ENCODE data around the gene ABCC8. TPM values are rescaled to one million over a fixed set of nuclear protein-coding genes. Genes with fewer than 3 reads are reported as not detected.

Gene ABCC8
- total and polyA plus RNA-seq, 9 of the 15 experiments (the other 6 are each of a cell fraction or from before 2014, with no cell fraction given), result not detected

DNA sequence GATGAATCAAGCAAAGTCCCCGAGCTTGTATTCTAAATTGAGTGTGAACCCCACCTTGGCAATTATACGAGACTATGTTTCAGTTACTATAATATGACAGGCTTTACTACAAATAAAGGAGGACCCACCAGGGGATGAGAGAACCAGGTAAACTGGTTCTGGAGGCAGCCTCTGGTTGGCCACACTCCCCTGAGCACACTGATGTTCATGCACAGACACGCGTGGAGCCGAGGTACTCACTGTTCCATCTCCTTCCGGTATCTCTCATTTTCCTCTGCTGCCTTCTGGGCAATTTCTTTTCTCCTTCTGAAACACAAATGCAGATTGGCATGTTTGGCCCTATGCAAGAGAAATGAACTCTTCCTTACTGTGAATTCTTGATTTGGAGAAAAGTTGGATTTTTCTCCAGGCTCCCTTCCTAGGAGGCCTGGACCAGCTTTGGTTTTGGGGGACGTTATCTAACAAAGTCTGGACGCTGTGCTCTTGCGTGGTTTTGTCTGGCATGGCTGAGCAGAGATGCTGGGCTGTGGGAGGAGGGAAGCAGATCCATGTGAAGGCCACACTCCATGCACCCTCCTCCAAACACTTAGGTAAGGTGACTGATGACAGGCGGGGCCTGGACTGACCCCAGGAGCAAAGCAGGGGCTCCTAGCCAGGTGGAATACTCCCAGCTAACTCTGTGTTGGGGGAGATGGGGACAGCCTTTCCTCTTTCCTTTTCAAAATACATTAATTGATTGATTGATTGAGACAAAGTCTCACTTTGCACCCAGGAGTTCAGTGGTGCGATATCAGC, 44.7 kb upstream of the ABCC8 start (continued):
- TF ChIP-seq SPI1 (IDR thresholded peaks at IDR 0.05; ENCODE audit: borderline replicate concordance, low read depth, low read length), result no peak
- no peak for TF ChIP-seq SIX5 (IDR thresholded peaks at IDR 0.05; ENCODE audit: borderline replicate concordance in 1 of 2, insufficient read depth in 1 of 2, low read depth in 1 of 2, low read length in 2 of 2)
- no peak for TF ChIP-seq SAFB (IDR thresholded peaks at IDR 0.05; ENCODE audit: borderline replicate concordance, low read depth, low read length)
- no peak for TF ChIP-seq NFATC3 (IDR thresholded peaks at IDR 0.05)
- TF ChIP-seq FOXO4 (CRISPR knock-in tag; IDR thresholded peaks at IDR 0.05), result no peak
- TF ChIP-seq FOXP1 (CRISPR knock-in tag; IDR thresholded peaks at IDR 0.05), result no peak

DNA sequence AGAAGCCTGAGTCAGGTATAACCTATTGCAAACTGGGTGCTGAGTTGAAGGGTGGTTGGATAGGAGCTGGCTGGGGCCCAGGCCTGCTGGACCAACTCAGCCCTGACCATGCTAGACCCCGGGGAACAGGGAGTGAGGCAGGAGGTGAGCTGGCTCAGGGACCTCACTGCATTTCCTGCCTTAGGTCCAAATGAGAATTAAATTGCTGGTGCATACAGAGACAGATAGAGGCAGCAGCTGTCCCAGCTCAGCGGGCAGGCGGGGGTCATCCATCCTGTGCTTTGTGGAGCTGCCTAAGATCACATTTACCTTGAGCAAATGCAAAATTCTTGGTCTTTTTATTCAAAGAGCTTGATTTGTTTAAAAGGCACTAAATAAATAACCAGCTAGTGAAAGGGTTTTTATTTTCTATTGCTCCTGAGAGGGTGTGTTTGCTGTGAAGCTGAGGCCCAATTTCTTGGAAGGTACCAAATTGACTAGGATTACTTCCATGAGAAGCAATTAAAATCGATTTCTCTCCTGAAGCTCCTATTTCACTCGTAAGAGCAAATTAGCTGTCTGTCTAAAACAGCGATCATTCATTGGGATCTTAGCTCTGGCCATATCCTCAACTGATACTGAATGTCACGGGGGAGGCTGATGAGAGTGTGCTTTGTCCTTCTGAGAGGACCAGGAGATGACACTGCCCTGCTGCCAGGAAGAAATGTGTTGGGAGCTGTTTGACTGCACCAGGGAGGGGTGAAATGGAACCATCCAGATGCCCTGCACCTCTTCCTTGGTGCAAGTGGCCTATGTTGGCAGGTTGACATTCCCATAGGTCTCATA, 42.6 kb upstream of the ABCC8 start:
- CTCF ChIA-PET (ENCODE audit: low intra/inter-chr PET ratio), result no interaction called here
- WGBS (ENCODE audit: insufficient coverage, low coverage, missing lambda C conversion rate), result 2% methylated on average over 7 of the region's 7 CpGs
- no peak overlapping the region for H3K27ac ChIP-seq (ENCODE audit: extremely low read depth, low read depth, low read length)
- no peak overlapping the region for H3K4me3 ChIP-seq
- H3K79me2 ChIP-seq (ENCODE audit: control insufficient read depth, insufficient read depth, low read length), result no peaks in the 10 kb centered on the region
- FAIRE-seq, result no peak
- no peaks in the 10 kb centered on the region for H3K4me1 ChIP-seq (replicated peaks in 1 of 2; ENCODE audit: control insufficient read depth in 2 of 2, insufficient read depth in 2 of 2, low read length in 2 of 2)
- POLR2A ChIA-PET, result interaction anchor here (0.5 to 1.3 kb wide), 4 partner anchors 9 to 104 kb away, joined by 3 to 4 read pairs (median 3); no protein-coding TSS in a partner anchor
- H3K4me2 ChIP-seq (ENCODE audit: insufficient read depth, low read length), result no peak overlapping the region
- no peaks in the 10 kb centered on the region for H3K9me3 ChIP-seq (replicated peaks; ENCODE audit: control insufficient read depth, insufficient read depth, low read depth, low read length)
- H3K9me1 ChIP-seq (ENCODE audit: control insufficient read depth, insufficient read depth, low read length), result no peaks in the 10 kb centered on the region
- H3K27me3 ChIP-seq (ENCODE audit: control insufficient read depth in 2 of 2, insufficient read depth in 2 of 2, low read length in 2 of 2), result peaks cover 19 to 72% of the 10 kb centered on the region in 2 experiments; a peak in 4 of 5 replicates
- H2AFZ ChIP-seq (ENCODE audit: low read depth, low read length), result no peak overlapping the region
- no peak for ATAC-seq
- H3K36me3 ChIP-seq (ENCODE audit: control insufficient read depth, insufficient read depth, low read length), result no peaks in the 10 kb centered on the region
- intact Hi-C loops (cut with micrococcal nuclease) (no loop called here), in situ Hi-C loops (cut with MboI) (no loop called here)
- BruUV-seq (replicated peaks), result no TSS peak
- H4K20me1 ChIP-seq (replicated peaks; ENCODE audit: control insufficient read depth, insufficient read depth, low read length), result 0 out of 2 replicates have a peak, but pooled peaks cover 2% of the 10 kb centered on the region
- no peak overlapping the region; a peak in 1 of 4 replicates for H3K9ac ChIP-seq (ENCODE audit: insufficient read depth in 1 of 2, low read depth in 2 of 2, low read length in 2 of 2)
- no peak for DNase-seq (ENCODE audit: extremely low read depth in 1 of 4, low spot score in 3 of 4)
- TF ChIP-seq MTA1 (IDR thresholded peaks at IDR 0.05; ENCODE audit: borderline replicate concordance), result no peak
- TF ChIP-seq MEF2A (IDR thresholded peaks at IDR 0.05; ENCODE audit: control insufficient read depth, low read depth, low read length), result no peak
- TF ChIP-seq, protein P1, sequence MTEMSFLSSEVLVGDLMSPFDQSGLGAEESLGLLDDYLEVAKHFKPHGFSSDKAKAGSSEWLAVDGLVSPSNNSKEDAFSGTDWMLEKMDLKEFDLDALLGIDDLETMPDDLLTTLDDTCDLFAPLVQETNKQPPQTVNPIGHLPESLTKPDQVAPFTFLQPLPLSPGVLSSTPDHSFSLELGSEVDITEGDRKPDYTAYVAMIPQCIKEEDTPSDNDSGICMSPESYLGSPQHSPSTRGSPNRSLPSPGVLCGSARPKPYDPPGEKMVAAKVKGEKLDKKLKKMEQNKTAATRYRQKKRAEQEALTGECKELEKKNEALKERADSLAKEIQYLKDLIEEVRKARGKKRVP (CRISPR knock-in tag; IDR thresholded peaks at IDR 0.05), result no peak
- no peak for TF ChIP-seq BRD9 (IDR thresholded peaks at IDR 0.05; ENCODE audit: low read depth, partially characterized antibody)
- TF ChIP-seq IFI16 (CRISPR knock-in tag; IDR thresholded peaks at IDR 0.05), result no peak
- TF ChIP-seq ZNF695 (CRISPR knock-in tag; IDR thresholded peaks at IDR 0.05), result no peak
- no peak for TF ChIP-seq OTX1 (CRISPR knock-in tag; IDR thresholded peaks at IDR 0.05)
- no peak for TF ChIP-seq SMARCB1 (IDR thresholded peaks at IDR 0.05; ENCODE audit: insufficient read length, low read depth)
- TF ChIP-seq ZNF165 (CRISPR knock-in tag; IDR thresholded peaks at IDR 0.05; ENCODE audit: borderline replicate concordance), result no peak
- TF ChIP-seq RB1 (IDR thresholded peaks at IDR 0.05; ENCODE audit: low read depth), result no peak
- no peak for TF ChIP-seq ZEB2 (IDR thresholded peaks at IDR 0.05)
